ENCODE measurements around the gene GDAP1L1.
"Not testable (repeated sequence)": the region's sequence is repeated elsewhere in the genome, so short reads cannot be mapped to it uniquely, and the experiment has no call there.

GDAP1L1 gene

GRCh38 chr20:44221368-44221954, 25.6 kb upstream of the GDAP1L1 start:
- DNase-seq: no peak

GRCh38 chr20:44222027-44222426, 25.1 kb upstream of the GDAP1L1 start:
- no peak for DNase-seq

GRCh38 chr20:44222633-44223368, 24.3 kb upstream of the GDAP1L1 start:
- no peak for DNase-seq

GRCh38 chr20:44223721-44224120, 23.4 kb upstream of the GDAP1L1 start:
- DNase-seq: no peak

GRCh38 chr20:44224637-44225036, 22.5 kb upstream of the GDAP1L1 start:
- DNase-seq: no peak

GRCh38 chr20:44228465-44229258, 18.4 kb upstream of the GDAP1L1 start:
- DNase-seq: no peak

GRCh38 chr20:44231193-44231592, 15.9 kb upstream of the GDAP1L1 start:
- no peak for DNase-seq

GRCh38 chr20:44231713-44232468, 15.2 kb upstream of the GDAP1L1 start:
- DNase-seq: no peak

- DNase-seq: not testable (repeated sequence)
Measured at GRCh38 chr20:44232469-44232856, 14.6 kb upstream of the GDAP1L1 start.

GRCh38 chr20:44233436-44234016, 13.6 kb upstream of the GDAP1L1 start:
- no peak for DNase-seq

- DNase-seq: no peak
Measured at GRCh38 chr20:44234566-44235317, 12.4 kb upstream of the GDAP1L1 start.

GRCh38 chr20:44235702-44236101, 11.4 kb upstream of the GDAP1L1 start:
- DNase-seq: no peak

GRCh38 chr20:44236840-44237239, 10.3 kb upstream of the GDAP1L1 start:
- DNase-seq: not testable (repeated sequence)

GRCh38 chr20:44241796-44242195, 5.3 kb upstream of the GDAP1L1 start:
- no peak for DNase-seq

- DNase-seq: no peak
Measured at GRCh38 chr20:44245977-44246376, 1.1 kb upstream of the GDAP1L1 start.

GRCh38 chr20:44247586-44248409, 690 bp downstream of the GDAP1L1 start:
- DNase-seq: no peak

- DNase-seq: no peak
Measured at GRCh38 chr20:44248410-44248759, 1.3 kb downstream of the GDAP1L1 start.

GRCh38 chr20:44251284-44251683, 4.2 kb downstream of the GDAP1L1 start:
- DNase-seq: no peak

- no peak for DNase-seq
Measured at GRCh38 chr20:44253528-44253927, 6.4 kb downstream of the GDAP1L1 start.

- DNase-seq: no peak
Measured at GRCh38 chr20:44254073-44254472, 7.0 kb downstream of the GDAP1L1 start.

- no peak for DNase-seq
Measured at GRCh38 chr20:44255942-44256341, 8.8 kb downstream of the GDAP1L1 start.
